ENCODE measurements around the gene HTR7. TPM values are rescaled to one million over a fixed set of nuclear protein-coding genes. Genes with fewer than 3 reads are reported as not detected.

The HTR7 gene
- total and polyA plus RNA-seq, 2 of the 4 experiments (the other 2 are of a cell fraction): 0.43 to 0.72 TPM

- Histone ChIP-seq H3K4me3 (ENCODE audit: insufficient read depth, low read depth, low read length) (no peak overlapping the region), H2BK15ac (ENCODE audit: low read depth, low read length) (no peak overlapping the region), H2BK20ac (ENCODE audit: low read depth, low read length) (no peak overlapping the region), H3K56ac (ENCODE audit: extremely low read depth, insufficient read depth, low read length) (no peak overlapping the region), H2AFZ (replicated peaks; ENCODE audit: low read length, poor library complexity) (no peak overlapping the region), H3K4ac (ENCODE audit: low read depth, low read length) (no peak overlapping the region), H3K79me1 (ENCODE audit: low read depth in 1 of 2, low read length in 2 of 2) (no peaks in the 10 kb centered on the region), H3K9me1 (ENCODE audit: insufficient read depth, low read length) (no peaks in the 10 kb centered on the region), H3K9me3 (ENCODE audit: control insufficient read depth, insufficient read depth, low read length) (no peaks in the 10 kb centered on the region), H3K36me3 (ENCODE audit: control insufficient read depth, insufficient read depth, low read length) (no peaks in the 10 kb centered on the region), H3K27me3 (ENCODE audit: control insufficient read depth, insufficient read depth, low read length) (no peaks in the 10 kb centered on the region), H4K5ac (ENCODE audit: low read depth, low read length) (no peak overlapping the region), H3K23ac (ENCODE audit: low read depth, low read length) (no peak overlapping the region), H3K9ac (ENCODE audit: low read depth, low read length) (no peak overlapping the region), H4K20me1 (ENCODE audit: insufficient read depth, low read length) (no peaks in the 10 kb centered on the region), H4K91ac (ENCODE audit: insufficient read depth, low read depth, low read length) (no peak overlapping the region), H3K14ac (replicated peaks; ENCODE audit: low read depth, low read length) (no peak overlapping the region), H2BK120ac (ENCODE audit: low read depth, low read length) (no peak overlapping the region), H3K18ac (ENCODE audit: low read depth, low read length) (no peak overlapping the region), H2AK9ac (replicated peaks; ENCODE audit: low read depth, low read length, poor library complexity) (no peak overlapping the region), H2BK5ac (ENCODE audit: low read depth, low read length, poor library complexity, severe bottlenecking) (no peak overlapping the region), H3K27ac (ENCODE audit: insufficient read depth, low read length) (no peak overlapping the region), H3K4me2 (ENCODE audit: low read depth, low read length) (no peak overlapping the region), H2AK5ac (ENCODE audit: low read depth, low read length) (no peak overlapping the region), H4K8ac (ENCODE audit: low read depth in 2 of 2, low read length in 2 of 2) (no peak overlapping the region), H3K4me1 (ENCODE audit: control insufficient read depth, insufficient read depth, low read length) (no peaks in the 10 kb centered on the region)
- in situ Hi-C loops (cut with MboI; ENCODE audit: low sequenced_read_pairs) (no loop called here), intact Hi-C loops (cut with micrococcal nuclease) (no loop called here), dilution Hi-C loops (cut with HindIII; ENCODE audit: low sequenced_read_pairs, unreplicated experiment) (no loop called here)
- WGBS, 2 experiments (ENCODE audit: extremely low coverage in 2 of 2, insufficient read length in 1 of 2): no CpG with 5 or more reads among the region's 5 CpGs
- no peak for DNase-seq
- ChIA-PET CTCF (no interaction called here), POLR2A (ENCODE audit: unreplicated experiment) (no interaction called here)
- no TSS peak for BruUV-seq (replicated peaks)
- TF ChIP-seq ELK1 (IDR thresholded peaks at IDR 0.05; ENCODE audit: borderline replicate concordance, low read depth, low read length): no peak
- no peak for TF ChIP-seq MAFK (IDR thresholded peaks at IDR 0.05; ENCODE audit: low read depth, low read length)
- TF ChIP-seq CEBPB (IDR thresholded peaks at IDR 0.05; ENCODE audit: low read depth, low read length): no peak
- no peak for TF ChIP-seq RFX5 (IDR thresholded peaks at IDR 0.05; ENCODE audit: low read depth, low read length)
- TF ChIP-seq RAD21 (IDR thresholded peaks at IDR 0.05; ENCODE audit: low read length): no peak
- no peak for TF ChIP-seq SMC3 (IDR thresholded peaks at IDR 0.05; ENCODE audit: low read depth, low read length)
- no peak for TF ChIP-seq MXI1 (IDR thresholded peaks at IDR 0.05; ENCODE audit: borderline replicate concordance, low read depth, low read length)
- no peak for TF ChIP-seq CTCF (conservative IDR thresholded peaks at IDR 0.05; ENCODE audit: low read depth, low read length)
- no peak for TF ChIP-seq MAZ (IDR thresholded peaks at IDR 0.05; ENCODE audit: borderline replicate concordance, low read depth, low read length)
- TF ChIP-seq BHLHE40 (IDR thresholded peaks at IDR 0.05; ENCODE audit: low read depth, low read length): no peak
- TF ChIP-seq CHD1 (IDR thresholded peaks at IDR 0.05; ENCODE audit: low read depth, low read length): no peak
- TF ChIP-seq POLR2A (IDR thresholded peaks at IDR 0.05; ENCODE audit: low read depth, low read length): no peak
- TF ChIP-seq USF2 (IDR thresholded peaks at IDR 0.05; ENCODE audit: low read depth, low read length): no peak
- TF ChIP-seq NFE2L2 (IDR thresholded peaks at IDR 0.05; ENCODE audit: low read depth, low read length): no peak
- TF ChIP-seq RCOR1 (IDR thresholded peaks at IDR 0.05; ENCODE audit: insufficient replicate concordance, low read length): no peak
- no peak for TF ChIP-seq FOS (IDR thresholded peaks at IDR 0.05; ENCODE audit: low read depth, low read length)
- ATAC-seq (ENCODE audit: low read depth): no peak
Measured at GRCh38 chr10:90722832-90723231, 135.0 kb downstream of the HTR7 start.

All from IMR-90 (cell line).